Measurements from ENCODE around the gene EGFL7.

Gene EGFL7

GRCh38 chr9:136662656-136663581 is at the start of gene EGFL7:
EGFL7 (plus strand) TSS chr9:136662916; CDS start chr9:136668283, 5,367 bp downstream.
- no peak for TF ChIP-seq CTCF (IDR thresholded peaks at IDR 0.05; ENCODE audit: low read depth, low read length)
- H3K36me3 ChIP-seq: no peaks in the 10 kb centered on the region
- no peaks in the 10 kb centered on the region for H3K9me3 ChIP-seq (ENCODE audit: severe bottlenecking)
- H3K27me3 ChIP-seq (ENCODE audit: insufficient read depth, low read depth, severe bottlenecking): no peaks in the 10 kb centered on the region
- H3K27ac ChIP-seq: no peak within 1 kb of the TSS
- H3K4me3 ChIP-seq (ENCODE audit: low read depth, low read length): no peak within 1 kb of the TSS
- no peak for DNase-seq

GRCh38 chr9:136613824-136614371 is 48.8 kb upstream of the EGFL7 start:
- Histone ChIP-seq H3K4me3 (ENCODE audit: low read depth, low read length) (no peak overlapping the region), H3K36me3 (no peaks in the 10 kb centered on the region), H3K9me3 (ENCODE audit: severe bottlenecking) (no peaks in the 10 kb centered on the region), H3K27me3 (ENCODE audit: insufficient read depth, low read depth, severe bottlenecking) (no peaks in the 10 kb centered on the region), H3K27ac (no peak overlapping the region)
- TF ChIP-seq CTCF (IDR thresholded peaks at IDR 0.05; ENCODE audit: low read depth, low read length): no peak
- peak; percentile 6 for DNase-seq

- no peak for TF ChIP-seq CTCF (IDR thresholded peaks at IDR 0.05; ENCODE audit: low read depth, low read length)
- H3K4me3 ChIP-seq (ENCODE audit: low read depth, low read length): no peak overlapping the region
- no peaks in the 10 kb centered on the region for H3K9me3 ChIP-seq (ENCODE audit: severe bottlenecking)
- H3K27me3 ChIP-seq (ENCODE audit: insufficient read depth, low read depth, severe bottlenecking): no peaks in the 10 kb centered on the region
- H3K27ac ChIP-seq: peak overlapping the region; percentile 39; the same call in 1 of the 2 replicates
- H3K36me3 ChIP-seq: no peaks in the 10 kb centered on the region
- DNase-seq: peak; percentile 29
Measured at GRCh38 chr9:136614372-136614922, 48.3 kb upstream of the EGFL7 start.

DNA sequence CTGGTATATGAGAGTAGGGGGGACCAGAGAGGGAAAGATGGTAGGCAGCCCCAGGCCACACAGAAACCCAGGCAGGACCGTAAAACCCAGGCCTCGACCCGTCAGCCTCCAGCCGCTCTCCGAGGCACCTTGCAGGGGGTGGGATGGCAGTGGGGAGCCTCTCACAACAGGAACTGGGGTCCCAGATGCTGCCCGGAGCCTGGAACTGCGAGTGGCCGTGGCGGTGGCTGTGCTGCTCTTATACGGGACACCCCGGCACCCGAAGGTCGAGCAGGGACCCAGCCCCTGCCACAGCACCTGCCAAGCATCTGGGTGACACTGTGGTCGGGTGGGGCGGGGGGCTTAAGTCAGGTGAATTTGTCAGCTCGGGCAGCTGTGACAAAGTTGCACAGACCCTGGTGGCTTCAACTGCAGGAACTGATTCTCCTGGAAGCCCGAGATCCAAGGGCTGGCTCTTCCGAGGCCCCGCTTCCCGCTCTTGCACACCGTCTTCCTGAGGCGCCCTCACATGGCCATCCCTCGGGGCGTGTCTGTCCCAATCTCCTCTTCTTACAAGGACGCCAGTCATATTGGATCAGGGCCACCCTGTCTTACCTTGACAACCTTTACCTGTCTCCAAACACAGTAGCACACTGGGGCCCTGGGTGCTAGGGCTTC is 47.6 kb upstream of the EGFL7 start:
- no peaks in the 10 kb centered on the region for H3K27me3 ChIP-seq (ENCODE audit: insufficient read depth, low read depth, severe bottlenecking)
- no peaks in the 10 kb centered on the region for H3K9me3 ChIP-seq (ENCODE audit: severe bottlenecking)
- peak; percentile 69 for DNase-seq
- no peaks in the 10 kb centered on the region for H3K36me3 ChIP-seq
- H3K27ac ChIP-seq: peak overlapping the region; percentile 18
- peak; percentile 42 for TF ChIP-seq CTCF (IDR thresholded peaks at IDR 0.05; ENCODE audit: low read depth, low read length)
- H3K4me3 ChIP-seq (ENCODE audit: low read depth, low read length): no peak overlapping the region

GRCh38 chr9:136615631-136616306 is 46.9 kb upstream of the EGFL7 start:
- DNase-seq: no peak
- Histone ChIP-seq H3K27me3 (ENCODE audit: insufficient read depth, low read depth, severe bottlenecking) (no peaks in the 10 kb centered on the region), H3K27ac (peak overlapping the region; percentile 18; the same call in 1 of the 2 replicates), H3K36me3 (no peaks in the 10 kb centered on the region), H3K4me3 (ENCODE audit: low read depth, low read length) (no peak overlapping the region), H3K9me3 (ENCODE audit: severe bottlenecking) (no peaks in the 10 kb centered on the region)
- TF ChIP-seq CTCF (IDR thresholded peaks at IDR 0.05; ENCODE audit: low read depth, low read length): no peak
